HepG2 (cell line): ENCODE data around the gene PRDM15. TPM values are rescaled to one million over a fixed set of nuclear protein-coding genes. Genes with fewer than 3 reads are reported as not detected.

Source experiments
- ATAC-seq: fragments of 200-7000 bp; cut with Tn5 transposase; 3 replicates; pipeline ENCODE4 v1.9.1; 2020; ENCODE audit warnings: mild to moderate bottlenecking, moderate library complexity
- BruUV-seq: library from RNA; stranded (reverse); fragments of 400-500 nt; replicated peaks from 2 replicates; lab custom pipeline; 2021; lab: Mats Ljungman, UMichigan
- CTCF ChIA-PET: fragments of 300-600 bp; formaldehyde crosslinking; extraction: SDS; loops from one replicate; lab custom pipeline; 2021; ENCODE audit warnings: low total read pairs, inconsistent platforms, low intra/inter-chr PET ratio; lab: Yijun Ruan, JAX
- POLR2A ChIA-PET: fragments of 350-600 bp; sonication (Branson Sonifier 250); formaldehyde crosslinking; loops from one replicate; lab custom pipeline; 2020; ENCODE audit warnings: antibody characterized with exemption, inconsistent platforms; lab: Yijun Ruan, JAX
- DNase-seq: peaks from one replicate; pipeline ENCODE4 v3.0.0-alpha.2; 2015; ENCODE audit warnings: low spot score
- FAIRE-seq: peaks from 3 replicates; lab custom pipeline; 2011; peaks lifted over from hg19 to GRCh38; lab: Jason Lieb, UNC
- H2AFZ ChIP-seq: one replicate; pipeline ENCODE4 v1.6.1; 2011; ENCODE audit warnings: low read length, inconsistent platforms
- H3K27ac ChIP-seq: fragments of 300-600 bp; 3 replicates; pipeline ENCODE4 v1.8.0; 2011; ENCODE audit warnings: mixed run types, mild to moderate bottlenecking, mixed read lengths, low read length, inconsistent platforms; ENCODE audit not compliant: insufficient read depth; ENCODE audit errors: extremely low read length
- H3K27me3 ChIP-seq, 2 experiments: fragments of 200-600 bp in 1 of 2; 2 replicates in 1 of 2; 3 replicates in 1 of 2; pipeline versions ENCODE4 v1.6.0 to v1.8.0; 2011; ENCODE audit warnings: low read length in 2 of 2, mild to moderate bottlenecking in 2 of 2, moderate library complexity in 2 of 2, inconsistent platforms in 1 of 2; ENCODE audit not compliant: insufficient read depth in 2 of 2, control insufficient read depth in 1 of 2
- H3K36me3 ChIP-seq, 2 experiments: fragments of 200-600 bp in 1 of 2; replicated peaks in 1 of 2; 2 replicates in 1 of 2; 3 replicates in 1 of 2; pipeline versions ENCODE4 v1.5.1 to v1.8.0; 2011; ENCODE audit warnings: low read length in 2 of 2, inconsistent platforms in 1 of 2; ENCODE audit not compliant: insufficient read depth in 2 of 2, control insufficient read depth in 1 of 2
- H3K4me1 ChIP-seq: 2 replicates; pipeline ENCODE4 v1.5.1; 2012; ENCODE audit warnings: low read length, inconsistent platforms; ENCODE audit not compliant: insufficient read depth
- H3K4me2 ChIP-seq: 2 replicates; pipeline ENCODE4 v1.6.0; 2011; ENCODE audit warnings: low read depth, low read length, inconsistent platforms
- H3K4me3 ChIP-seq, 3 experiments: fragments of 200-600 bp in 1 of 3; sonication (generic), shearing (Covaris generic) in 1 of 3; replicated peaks in 1 of 3; 2 replicates each; pipeline ENCODE4 v1.5.1; 2011 to 2016; ENCODE audit warnings: low read length in 3 of 3, inconsistent platforms in 2 of 3, low read depth in 2 of 3, mild to moderate bottlenecking in 2 of 3, control low read depth in 1 of 3, mixed read lengths in 1 of 3; ENCODE audit not compliant: insufficient read depth in 1 of 3
- H3K79me2 ChIP-seq: one replicate; pipeline ENCODE4 v1.6.1; 2011; ENCODE audit warnings: low read length, inconsistent platforms; ENCODE audit not compliant: insufficient read depth
- H3K9ac ChIP-seq: 2 replicates; pipeline ENCODE4 v1.6.0; 2011; ENCODE audit warnings: mild to moderate bottlenecking, low read depth, low read length, inconsistent platforms; ENCODE audit not compliant: insufficient read depth
- H3K9me3 ChIP-seq: 2 replicates; pipeline ENCODE4 v1.5.1; 2012; ENCODE audit warnings: mild to moderate bottlenecking, low read length
- H4K20me1 ChIP-seq: 2 replicates; pipeline ENCODE4 v1.6.0; 2011; ENCODE audit warnings: inconsistent platforms, mild to moderate bottlenecking, low read length, moderate library complexity; ENCODE audit not compliant: insufficient read depth
- AGO1 ChIP-seq: fragments of 200-400 bp; formaldehyde crosslinking; IDR thresholded peaks from 2 replicates; pipeline ENCODE4 v1.6.1; 2017; ENCODE audit warnings: mild to moderate bottlenecking, low read depth, low read length, moderate library complexity; ENCODE audit not compliant: poor library complexity, severe bottlenecking
- NR2F1 ChIP-seq, 2 experiments: fragments of 450-650 bp in 1 of 2; formaldehyde crosslinking in 1 of 2; IDR thresholded peaks; 2 replicates each; pipeline versions ENCODE4 v1.5.0 to v1.6.1; 2016 to 2020; ENCODE audit warnings: mild to moderate bottlenecking in 1 of 2, missing compliant biosample characterization in 1 of 2, missing genetic modification reagents in 1 of 2, moderate library complexity in 1 of 2
- REL ChIP-seq: sonication (generic); formaldehyde crosslinking; conservative IDR thresholded peaks from 2 replicates; pipeline ENCODE4 v1.8.0; 2022; ENCODE audit warnings: mild to moderate bottlenecking, missing genetic modification reagents, moderate library complexity
- STAG1 ChIP-seq: sonication (generic); formaldehyde crosslinking; IDR thresholded peaks from 2 replicates; pipeline ENCODE4 v1.4.0; 2020; ENCODE audit warnings: missing genetic modification reagents
- ZFP1 ChIP-seq: IDR thresholded peaks from 2 replicates; pipeline ENCODE4 v1.6.1; 2016
- WGBS: methylation state at CpG from one replicate; pipeline ENCODE4 v1.1.6; 2017; ENCODE audit warnings: low lambda C conversion rate; 5-methylcytosine and 5-hydroxymethylcytosine counted together
- in situ Hi-C: cut with HindIII; loops from 2 replicates; pipeline ENCODE4 v1.10.0; 2017; ENCODE audit warnings: low pct_unique_long_range_greater_than_20kb; ENCODE audit not compliant: extremely low pct_ligation_motif_present
- intact Hi-C: fragments of 100-400 bp; cut with micrococcal nuclease; formaldehyde crosslinking; loops from one replicate; pipeline ENCODE4 v1.10.0; 2022; ENCODE audit not compliant: unreplicated experiment
- polyA plus RNA-seq, 8 experiments: library from polyadenylated mRNA; depleted of rRNA in 3 of 8; stranded (reverse) in 7 of 8; unstranded in 1 of 8; fragments of >200 nt; fragmentation: Illumina TruSeq in 4 of 8; extraction: Trizol in 4 of 8; gene quantifications; 2 replicates each; pipeline versions ENCODE4 v1.2.1 to v1.2.3, GENCODE V29; 2011 to 2016; ENCODE audit warnings: low read depth in 4 of 8, missing spikeins in 1 of 8, mixed read lengths in 1 of 8; ENCODE audit not compliant: insufficient read depth in 1 of 8
- total RNA-seq, 5 experiments: library from RNA; depleted of rRNA; stranded (reverse); fragments of >200 nt; fragmentation: Illumina TruSeq; extraction: Trizol; gene quantifications; 2 replicates each; pipeline ENCODE4 v1.2.3, GENCODE V29; 2016; ENCODE audit warnings: low read depth in 1 of 5
- TF ChIP-seq, protein P1 (sequence below): sonication (generic); formaldehyde crosslinking; IDR thresholded peaks from 2 replicates; pipeline ENCODE4 v1.5.0; 2020; ENCODE audit warnings: mild to moderate bottlenecking, missing genetic modification reagents, moderate library complexity
- TF ChIP-seq, protein P2 (sequence below): sonication (generic); formaldehyde crosslinking; IDR thresholded peaks from 2 replicates; pipeline ENCODE4 v1.4.0; 2020; ENCODE audit warnings: missing genetic modification reagents

Gene PRDM15
- total and polyA plus RNA-seq, 2 of the 13 experiments (the other 11 are each of a cell fraction or from before 2014, with no cell fraction given), result 4.0 to 6.9 TPM

DNA sequence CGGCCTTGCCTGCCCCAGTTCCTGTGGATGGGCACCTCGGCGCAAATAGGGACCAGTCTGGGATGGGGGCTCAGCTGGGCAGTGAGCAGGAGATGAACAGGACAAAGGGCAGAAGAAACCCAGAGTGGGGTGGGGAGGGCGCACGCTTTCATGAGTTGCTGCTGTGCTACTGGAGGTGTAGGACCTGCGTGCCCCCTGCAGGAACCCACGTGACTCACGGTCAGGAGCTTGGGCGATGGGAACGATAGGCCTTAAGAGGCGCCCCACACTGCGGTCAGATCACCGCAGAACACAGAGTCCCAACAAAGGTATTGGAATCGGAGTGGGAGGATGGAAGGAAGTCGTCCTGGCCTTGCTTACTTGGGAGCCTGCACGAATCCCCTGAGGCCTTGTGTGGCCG lies 17.2 kb downstream of the PRDM15 start:
- TF ChIP-seq, protein P1, sequence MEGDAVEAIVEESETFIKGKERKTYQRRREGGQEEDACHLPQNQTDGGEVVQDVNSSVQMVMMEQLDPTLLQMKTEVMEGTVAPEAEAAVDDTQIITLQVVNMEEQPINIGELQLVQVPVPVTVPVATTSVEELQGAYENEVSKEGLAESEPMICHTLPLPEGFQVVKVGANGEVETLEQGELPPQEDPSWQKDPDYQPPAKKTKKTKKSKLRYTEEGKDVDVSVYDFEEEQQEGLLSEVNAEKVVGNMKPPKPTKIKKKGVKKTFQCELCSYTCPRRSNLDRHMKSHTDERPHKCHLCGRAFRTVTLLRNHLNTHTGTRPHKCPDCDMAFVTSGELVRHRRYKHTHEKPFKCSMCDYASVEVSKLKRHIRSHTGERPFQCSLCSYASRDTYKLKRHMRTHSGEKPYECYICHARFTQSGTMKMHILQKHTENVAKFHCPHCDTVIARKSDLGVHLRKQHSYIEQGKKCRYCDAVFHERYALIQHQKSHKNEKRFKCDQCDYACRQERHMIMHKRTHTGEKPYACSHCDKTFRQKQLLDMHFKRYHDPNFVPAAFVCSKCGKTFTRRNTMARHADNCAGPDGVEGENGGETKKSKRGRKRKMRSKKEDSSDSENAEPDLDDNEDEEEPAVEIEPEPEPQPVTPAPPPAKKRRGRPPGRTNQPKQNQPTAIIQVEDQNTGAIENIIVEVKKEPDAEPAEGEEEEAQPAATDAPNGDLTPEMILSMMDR (CRISPR knock-in tag), result peak; percentile 41
- TF ChIP-seq STAG1 (CRISPR knock-in tag) (peak; percentile 48), ZFP1 (CRISPR knock-in tag) (no peak)
- Histone ChIP-seq H3K4me3 (no peak overlapping the region), H3K9me3 (no peaks in the 10 kb centered on the region), H3K4me1 (peaks cover 8% of the 10 kb centered on the region; the same call in 1 of the 2 replicates), H3K27me3 (no peaks in the 10 kb centered on the region), H2AFZ (no peak overlapping the region), H3K4me2 (no peak overlapping the region), H3K79me2 (peaks cover 4% of the 10 kb centered on the region), H3K27ac (no peak overlapping the region), H4K20me1 (no peaks in the 10 kb centered on the region), H3K36me3 (peaks cover 5 to 20% of the 10 kb centered on the region in 2 experiments; a peak in 4 of 5 replicates), H3K9ac (no peak overlapping the region)
- ATAC-seq (peak; percentile 78), FAIRE-seq (no peak), DNase-seq (no peak)
- no TSS peak for BruUV-seq
- WGBS, result 92% methylated on average over 17 of the region's 17 CpGs
- POLR2A ChIA-PET, result interaction anchor here (1.5 kb wide), 1 partner anchor 16 kb away, joined by 3 read pairs; no protein-coding TSS in a partner anchor
- in situ Hi-C loops (no loop called here), intact Hi-C loops (no loop called here)
- CTCF ChIA-PET, result no interaction called here

DNA sequence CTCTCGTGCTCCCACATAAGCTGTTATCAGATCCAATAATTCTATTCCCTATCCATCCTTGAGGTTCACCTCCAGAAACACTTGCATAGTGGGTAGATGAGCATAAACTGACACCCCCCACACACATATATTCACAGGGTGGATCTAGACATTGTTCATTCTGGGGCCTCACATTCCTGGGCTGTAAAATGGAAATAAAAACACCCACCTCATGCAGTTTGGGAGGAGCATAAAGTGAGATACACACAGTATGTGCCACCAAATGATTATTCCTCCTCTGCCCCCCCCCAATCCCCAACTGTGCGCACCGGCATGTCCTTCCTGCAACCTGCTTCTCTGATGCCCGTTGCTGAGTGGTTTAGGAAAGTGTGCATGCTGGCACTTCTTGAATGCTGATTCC lies 17.9 kb downstream of the PRDM15 start:
- Histone ChIP-seq H3K4me1 (peaks cover 8% of the 10 kb centered on the region; the same call in 1 of the 2 replicates), H3K79me2 (peaks cover 4% of the 10 kb centered on the region), H3K36me3 (peaks cover 6 to 26% of the 10 kb centered on the region in 2 experiments; a peak in 4 of 5 replicates), H2AFZ (no peak overlapping the region), H3K27me3 (no peaks in the 10 kb centered on the region), H4K20me1 (no peaks in the 10 kb centered on the region), H3K4me3 (no peak overlapping the region), H3K27ac (no peak overlapping the region), H3K9ac (no peak overlapping the region), H3K4me2 (no peak overlapping the region), H3K9me3 (no peaks in the 10 kb centered on the region)
- BruUV-seq, result no TSS peak
- in situ Hi-C loops, result no loop called here
- DNase-seq (no peak), ATAC-seq (no peak), FAIRE-seq (no peak)
- POLR2A ChIA-PET, result no interaction called here
- intact Hi-C loops, result no loop called here
- no peak for TF ChIP-seq AGO1
- TF ChIP-seq, protein P2, sequence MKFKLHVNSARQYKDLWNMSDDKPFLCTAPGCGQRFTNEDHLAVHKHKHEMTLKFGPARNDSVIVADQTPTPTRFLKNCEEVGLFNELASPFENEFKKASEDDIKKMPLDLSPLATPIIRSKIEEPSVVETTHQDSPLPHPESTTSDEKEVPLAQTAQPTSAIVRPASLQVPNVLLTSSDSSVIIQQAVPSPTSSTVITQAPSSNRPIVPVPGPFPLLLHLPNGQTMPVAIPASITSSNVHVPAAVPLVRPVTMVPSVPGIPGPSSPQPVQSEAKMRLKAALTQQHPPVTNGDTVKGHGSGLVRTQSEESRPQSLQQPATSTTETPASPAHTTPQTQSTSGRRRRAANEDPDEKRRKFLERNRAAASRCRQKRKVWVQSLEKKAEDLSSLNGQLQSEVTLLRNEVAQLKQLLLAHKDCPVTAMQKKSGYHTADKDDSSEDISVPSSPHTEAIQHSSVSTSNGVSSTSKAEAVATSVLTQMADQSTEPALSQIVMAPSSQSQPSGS, result no peak
- TF ChIP-seq REL (CRISPR knock-in tag), result no peak
- no peak for TF ChIP-seq NR2F1 (CRISPR knock-in tag; IDR thresholded peaks at IDR 0.05)
- CTCF ChIA-PET, result no interaction called here
- WGBS, result 99% methylated on average over 4 of the region's 4 CpGs
